Myocyte (in vitro differentiated cells): ENCODE measurements around the gene MCM10. TPM values are rescaled to one million over a fixed set of nuclear protein-coding genes. Genes with fewer than 3 reads are reported as not detected.

Experiments
- DNase-seq: peaks from one replicate; pipeline ENCODE4 v3.0.0-alpha.2; 2012; ENCODE audit warnings: low read depth
- total RNA-seq: library from RNA; depleted of rRNA; stranded (reverse); fragments of >200 nt; gene quantifications from 2 replicates; pipeline ENCODE4 v1.2.3, GENCODE V29; 2014

Gene MCM10
- total RNA-seq, 1 donor from 2014 or later, result 0.05 TPM

DNA sequence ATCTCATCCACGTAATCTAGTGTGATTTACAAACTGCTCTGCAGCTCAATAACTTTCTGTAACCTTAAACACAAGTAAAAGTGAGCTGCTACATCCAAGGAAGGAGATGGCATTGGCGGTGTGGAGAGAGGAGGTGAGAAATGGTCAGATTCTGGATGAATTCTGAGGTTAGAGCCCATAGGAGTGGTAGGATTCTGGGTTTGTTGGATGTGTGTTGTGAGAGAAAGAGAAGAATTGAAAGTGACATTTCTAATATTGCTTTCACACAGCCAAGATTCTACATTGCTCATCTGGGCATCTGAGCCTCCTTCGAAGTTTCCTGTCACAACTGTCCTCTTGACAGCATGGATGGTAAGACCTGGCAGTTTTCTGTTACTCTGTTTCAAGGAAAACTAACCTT is 2.5 kb downstream of the MCM10 start:
- no peak for DNase-seq

DNA sequence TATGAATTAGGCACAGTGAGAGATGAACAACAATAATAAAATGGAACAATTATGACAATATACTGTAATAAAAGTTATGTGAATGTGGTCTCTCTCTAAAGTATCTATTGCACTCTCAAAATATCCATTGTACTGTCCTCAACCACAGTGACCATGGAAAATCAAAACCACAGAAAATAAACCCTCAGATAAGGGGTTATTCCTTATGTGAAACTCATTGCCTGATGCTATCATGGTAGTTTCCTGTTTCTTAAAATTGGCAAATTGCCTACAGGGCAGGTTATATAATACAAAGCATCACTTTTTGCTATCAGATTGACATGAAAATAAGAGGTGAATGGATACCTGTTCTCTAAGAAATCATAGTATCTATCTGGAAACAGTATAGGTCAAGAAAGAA is 3.8 kb downstream of the MCM10 start:
- no peak for DNase-seq

DNA sequence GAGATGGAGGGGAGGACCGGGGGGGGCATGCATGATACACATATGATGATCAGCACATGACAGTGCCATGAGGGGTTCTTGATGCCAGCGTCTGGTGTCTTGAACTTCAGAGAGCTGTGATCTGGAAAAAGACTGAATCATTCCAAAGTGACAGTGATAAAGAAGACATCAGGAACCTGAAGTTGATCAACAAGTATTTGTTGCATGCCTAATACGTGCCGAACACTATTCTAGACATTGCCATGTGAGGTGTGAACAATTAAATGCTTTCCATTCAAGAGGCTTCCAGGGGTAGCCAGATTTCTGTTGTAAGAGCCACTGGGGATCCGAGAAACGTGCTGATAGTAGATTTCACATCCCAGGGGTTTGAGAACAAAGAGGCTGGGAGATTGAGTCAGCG is 6.2 kb downstream of the MCM10 start:
- no peak for DNase-seq

GRCh38 chr10:13168781-13169180 is 7.4 kb downstream of the MCM10 start:
- DNase-seq, result no peak

DNA sequence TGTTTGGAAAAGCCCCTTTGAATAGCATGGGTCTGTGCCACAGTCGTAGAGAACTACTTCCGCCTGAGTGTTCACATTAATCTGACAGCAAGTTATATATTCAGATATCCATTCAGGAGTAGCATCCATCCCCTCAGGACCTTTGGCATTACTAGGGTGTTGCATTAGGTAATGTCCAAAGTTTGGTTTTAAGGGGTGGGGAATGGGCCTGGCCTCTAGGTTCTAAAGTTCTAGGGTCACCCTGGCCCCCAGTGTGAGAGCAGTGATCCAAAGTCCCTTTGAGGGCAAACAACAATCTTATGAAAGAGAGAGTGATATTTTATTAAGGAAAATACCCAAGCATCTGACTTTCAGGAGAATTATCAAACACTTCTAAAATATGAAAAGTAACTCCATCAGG is 12.3 kb downstream of the MCM10 start:
- DNase-seq, result no peak

DNA sequence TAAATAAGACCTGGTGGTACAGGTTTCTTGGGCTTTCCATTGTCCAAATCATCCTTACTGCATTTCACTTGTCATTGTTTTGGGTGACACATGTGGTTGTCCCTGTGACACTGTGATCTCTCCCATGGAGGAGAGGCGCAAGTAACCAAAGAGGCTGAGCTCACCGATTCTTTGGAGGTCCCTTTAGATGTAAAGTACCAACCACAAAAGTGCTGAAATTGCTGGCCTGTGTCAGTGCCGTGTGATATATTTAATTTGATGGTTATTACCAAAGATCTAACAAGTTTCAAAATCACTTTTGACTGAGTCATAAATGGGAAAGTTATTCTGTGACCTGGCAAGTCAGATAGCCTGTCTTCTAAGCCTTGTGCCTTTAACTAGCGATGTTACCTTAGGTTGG is 19.4 kb downstream of the MCM10 start:
- no peak for DNase-seq

DNA sequence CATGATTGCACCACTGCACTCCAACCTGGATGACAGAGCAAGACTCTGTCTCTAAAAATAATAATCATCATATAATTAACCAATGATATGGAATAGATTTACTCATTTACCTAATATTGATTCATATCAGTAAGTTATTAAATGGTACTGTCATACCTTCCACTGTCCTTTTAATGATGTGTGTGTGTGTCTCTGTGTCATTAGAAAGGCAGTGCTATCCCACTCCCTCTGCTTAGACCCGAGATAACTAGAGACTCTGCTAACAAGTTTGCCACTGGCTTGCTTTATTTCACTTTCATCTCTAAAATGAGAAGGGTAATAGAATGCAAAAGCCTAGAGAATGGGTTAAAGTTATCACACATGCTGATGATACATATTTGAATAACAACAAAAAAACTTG is 21.1 kb downstream of the MCM10 start:
- DNase-seq, result no peak

DNA sequence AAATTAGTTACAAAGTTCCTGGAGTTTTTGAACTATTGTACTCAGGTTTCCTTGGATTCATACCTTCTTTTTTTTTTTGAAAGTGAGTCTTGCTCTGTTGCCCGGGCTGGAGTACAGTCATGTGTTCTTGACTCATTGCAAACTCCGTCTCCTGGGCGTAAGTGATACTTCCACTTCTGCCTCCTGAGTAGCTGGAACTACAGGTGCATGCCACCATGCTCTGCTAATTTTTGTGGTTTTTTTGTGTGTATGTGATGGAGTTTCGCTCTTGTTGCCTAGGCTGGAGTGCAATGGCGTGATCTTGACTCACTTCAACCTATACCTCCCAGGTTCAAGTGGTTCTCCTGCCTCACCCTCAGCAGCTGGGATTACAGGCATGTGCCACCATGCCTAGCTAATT is 22.3 kb downstream of the MCM10 start:
- no peak for DNase-seq

DNA sequence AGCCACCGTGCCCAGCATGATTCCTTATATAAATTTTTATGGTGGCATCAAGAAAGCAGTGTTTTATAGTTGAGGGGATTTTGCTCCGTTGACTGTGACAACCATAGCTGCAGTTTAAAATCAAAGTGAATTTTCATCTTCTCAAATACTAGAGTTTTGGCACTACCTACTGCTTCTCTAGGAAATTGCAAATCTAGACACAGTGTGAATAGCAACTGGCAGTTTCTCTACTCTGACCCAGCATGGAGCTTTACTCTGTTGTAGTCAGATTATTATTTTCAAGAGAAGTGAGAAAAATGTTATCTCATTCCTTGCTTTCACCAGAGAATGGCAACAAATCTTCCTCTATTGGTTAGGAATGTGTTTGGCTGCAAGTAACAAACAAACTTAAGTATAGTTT is 22.9 kb downstream of the MCM10 start:
- no peak for DNase-seq

- DNase-seq, result peak; percentile 48
Observed at GRCh38 chr10:13184730-13185514, 23.6 kb downstream of the MCM10 start.

DNA sequence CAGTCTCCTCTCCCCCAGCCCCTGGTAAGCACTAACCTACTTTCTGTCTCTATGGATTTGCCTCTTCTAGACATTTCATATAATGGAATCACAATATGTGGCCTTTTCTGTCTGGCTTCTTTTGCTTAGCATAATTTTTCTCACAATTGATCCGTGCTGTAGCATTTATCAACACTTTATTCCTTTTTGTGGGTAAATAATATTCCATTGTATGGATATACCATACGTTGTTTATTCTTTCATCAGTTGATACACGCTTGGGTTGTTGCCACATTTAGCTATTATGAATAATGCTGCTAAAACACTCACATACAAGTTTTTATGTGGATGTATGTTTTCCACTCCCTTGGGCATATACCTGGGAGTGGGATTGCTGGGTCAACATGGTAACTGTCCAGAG is 25.8 kb downstream of the MCM10 start:
- DNase-seq, result no peak

DNA sequence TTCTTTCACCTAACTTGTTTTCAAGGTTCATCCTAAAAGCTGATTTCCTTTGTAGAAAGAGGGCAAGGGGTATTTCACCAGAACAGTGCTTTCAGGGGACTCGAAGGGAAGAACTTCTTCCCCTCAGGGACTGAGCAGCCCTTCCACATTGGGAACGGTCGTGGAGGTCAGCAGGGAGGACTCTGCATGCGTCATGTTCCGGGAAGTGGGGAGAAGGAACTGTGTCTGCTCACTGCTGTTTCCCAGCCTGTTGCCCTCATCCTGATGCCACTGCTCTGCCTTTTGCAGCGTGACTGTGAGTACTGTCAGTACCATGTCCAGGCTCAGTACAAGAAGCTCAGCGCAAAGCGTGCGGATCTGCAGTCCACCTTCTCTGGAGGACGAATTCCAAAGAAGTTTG is 27.2 kb downstream of the MCM10 start:
- DNase-seq, result no peak

DNA sequence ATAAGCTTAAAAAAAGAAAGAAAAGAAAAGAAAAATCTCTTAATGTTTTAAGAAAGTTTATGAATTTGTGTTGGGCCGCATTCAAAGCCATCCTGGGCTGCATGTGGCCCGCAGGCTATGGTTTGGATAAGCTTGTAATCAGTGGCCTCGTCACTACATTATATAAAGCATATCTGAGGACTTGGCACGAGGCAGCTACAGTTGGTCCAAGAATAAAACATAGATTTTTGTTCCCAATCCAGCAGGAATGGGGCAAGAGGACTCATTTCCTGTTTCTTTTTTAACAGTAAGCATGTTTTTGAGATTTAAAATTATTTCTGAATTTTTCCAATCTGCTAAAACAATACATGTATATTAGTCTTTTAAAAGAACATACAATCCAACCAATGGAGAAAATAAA is 28.6 kb downstream of the MCM10 start:
- DNase-seq, result no peak

DNA sequence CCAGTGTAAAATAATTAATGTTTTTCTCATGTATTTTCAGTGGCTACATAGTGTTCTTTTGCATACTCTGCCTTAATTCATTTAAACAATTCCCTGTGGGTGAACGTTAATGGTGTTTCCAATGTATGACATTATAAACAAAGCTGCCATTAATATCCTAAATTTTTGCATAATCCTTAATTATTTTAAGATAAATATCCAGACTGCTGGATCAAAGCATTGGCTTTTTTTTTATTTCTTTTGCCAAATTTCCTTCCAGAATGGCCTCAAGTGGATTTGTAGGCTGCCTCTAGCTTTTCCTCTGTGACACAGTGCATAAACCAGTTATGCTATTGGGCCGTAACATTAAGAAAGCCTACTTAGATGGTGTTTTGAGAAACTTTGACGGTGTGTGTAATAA is 29.5 kb downstream of the MCM10 start:
- DNase-seq, result no peak

DNA sequence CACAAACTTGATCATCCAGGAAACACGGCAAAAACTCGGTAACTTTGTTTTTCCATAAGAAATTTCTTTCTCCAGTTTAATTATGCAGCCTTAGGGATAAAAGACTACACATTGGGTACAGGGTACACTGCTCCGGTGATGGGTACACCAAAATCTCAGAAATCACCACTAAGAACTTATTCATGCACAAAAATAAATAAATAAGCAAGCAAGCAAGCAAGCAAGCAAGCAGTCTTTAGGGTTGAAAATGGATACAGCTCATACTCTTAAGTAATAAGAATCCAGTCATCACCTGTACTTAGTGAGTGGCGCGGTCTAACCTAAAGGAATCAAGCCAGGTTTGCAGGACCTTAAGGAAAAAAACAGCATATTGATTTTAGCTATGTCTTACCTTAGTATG is 30.0 kb downstream of the MCM10 start:
- DNase-seq, result no peak

DNA sequence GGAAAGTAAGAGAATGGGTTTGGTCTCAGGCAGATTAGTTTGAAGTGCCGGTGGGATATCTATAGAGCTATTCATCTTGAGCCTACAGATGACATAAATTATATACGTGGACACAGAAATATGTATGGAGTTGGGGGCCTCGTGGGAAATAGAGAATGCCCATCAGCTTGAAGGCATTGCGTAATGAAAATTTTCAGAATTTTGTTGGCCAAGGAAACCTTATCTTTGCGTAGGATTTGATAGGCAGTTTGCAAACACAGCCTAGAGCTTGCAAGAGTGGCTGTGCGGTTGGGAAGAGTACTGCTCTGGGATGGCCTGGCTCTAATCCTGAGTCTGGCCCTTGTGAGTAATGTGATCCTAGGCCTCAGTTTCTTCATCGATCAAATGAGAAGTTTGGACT is 32.3 kb downstream of the MCM10 start:
- DNase-seq, result no peak

DNA sequence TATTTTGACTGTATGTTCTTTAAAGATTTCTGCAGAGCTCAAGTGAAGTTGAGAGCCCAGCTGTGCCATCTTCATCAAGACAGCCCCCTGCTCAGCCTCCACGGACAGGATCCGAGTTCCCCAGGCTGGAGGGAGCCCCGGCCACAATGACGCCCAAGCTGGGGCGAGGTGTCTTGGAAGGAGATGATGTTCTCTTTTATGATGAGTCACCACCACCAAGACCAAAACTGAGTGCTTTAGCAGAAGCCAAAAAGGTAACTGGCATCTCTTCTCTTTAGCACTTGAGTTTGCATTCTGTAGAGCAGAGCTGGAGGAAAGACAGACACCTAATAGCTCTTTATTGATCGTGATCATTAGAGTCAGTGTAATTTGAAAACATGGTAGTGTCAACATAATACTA is 33.7 kb downstream of the MCM10 start:
- no peak for DNase-seq

DNA sequence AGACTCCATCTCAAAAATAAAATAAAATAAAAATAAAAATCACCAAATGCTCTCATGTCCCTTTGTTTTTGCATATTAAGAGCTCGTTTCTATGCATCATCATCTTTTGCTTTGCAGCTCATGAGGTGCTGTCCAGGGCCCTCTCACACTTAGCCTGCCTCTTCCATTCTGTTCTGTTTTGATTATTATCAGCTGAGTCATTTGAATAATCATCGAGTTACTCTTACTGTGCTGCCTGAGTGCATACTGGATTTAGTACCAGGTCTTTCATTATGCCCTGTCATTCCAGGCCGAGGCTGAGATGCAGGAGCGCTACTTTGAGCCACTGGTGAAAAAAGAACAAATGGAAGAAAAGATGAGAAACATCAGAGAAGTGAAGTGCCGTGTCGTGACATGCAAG is 39.8 kb downstream of the MCM10 start:
- no peak for DNase-seq

DNA sequence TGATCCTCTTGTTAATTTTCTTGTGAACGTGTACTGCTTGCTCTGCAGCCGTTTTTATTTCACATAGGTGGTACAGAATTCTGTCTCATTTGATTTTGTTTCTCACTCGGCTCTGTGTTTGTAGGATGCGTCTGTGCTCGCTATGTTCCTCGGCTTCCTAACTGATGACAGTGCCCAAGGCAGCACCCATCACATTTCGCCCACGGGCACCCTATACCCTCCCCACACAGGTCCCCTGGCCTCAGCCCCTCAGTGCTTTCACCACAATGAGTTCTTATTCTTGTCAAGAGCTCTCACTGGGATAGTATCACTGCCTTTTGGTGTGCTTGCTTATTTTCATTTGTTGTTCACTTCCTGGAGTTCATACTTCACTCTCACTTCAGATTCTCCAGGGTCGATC is 44.7 kb downstream of the MCM10 start:
- no peak for DNase-seq

DNA sequence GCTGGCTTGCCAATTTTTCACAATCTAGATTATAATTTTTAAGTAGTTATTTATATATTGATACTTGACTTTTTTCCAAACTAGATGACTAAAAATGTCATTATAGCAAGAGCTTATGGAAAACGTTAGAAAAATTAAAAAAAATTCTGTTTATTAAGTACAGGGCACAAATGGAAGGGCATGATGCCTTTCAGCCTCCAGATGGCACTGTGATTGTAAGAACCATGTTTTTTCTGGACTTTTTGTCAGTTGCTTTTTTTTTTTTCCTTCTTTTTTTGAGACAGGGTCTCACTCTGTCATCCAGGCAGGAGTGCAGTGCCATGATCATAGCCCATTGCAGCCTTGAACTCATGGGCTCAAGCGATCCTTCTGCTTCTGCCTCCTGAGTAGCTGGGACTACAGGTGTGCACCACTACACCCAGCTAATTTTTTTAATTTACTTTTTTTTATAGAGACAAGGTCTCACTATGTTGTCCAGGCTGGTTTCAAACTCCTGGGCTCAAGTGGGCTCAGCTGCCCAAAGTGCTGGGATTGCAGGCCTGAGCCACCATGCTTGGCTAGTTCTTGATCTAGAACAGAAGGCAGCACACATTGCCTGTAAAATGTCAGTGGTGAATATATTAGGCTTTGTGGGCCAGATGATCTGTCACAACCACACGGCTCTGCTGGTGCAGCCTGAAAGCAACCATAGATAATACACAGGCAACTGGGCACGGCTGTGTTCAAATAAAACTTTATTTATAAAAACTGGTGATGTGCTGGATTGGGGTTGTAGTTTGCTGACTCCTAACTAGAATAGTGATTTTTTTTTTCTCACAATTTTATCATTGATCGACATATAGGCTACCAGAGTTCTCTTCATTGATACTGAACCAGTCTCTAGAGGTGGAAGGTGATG is 45.4 kb downstream of the MCM10 start:
- peak; percentile 48 for DNase-seq

GRCh38 chr10:13213163-13213562 is 51.8 kb downstream of the MCM10 start:
- DNase-seq, result no peak

DNA sequence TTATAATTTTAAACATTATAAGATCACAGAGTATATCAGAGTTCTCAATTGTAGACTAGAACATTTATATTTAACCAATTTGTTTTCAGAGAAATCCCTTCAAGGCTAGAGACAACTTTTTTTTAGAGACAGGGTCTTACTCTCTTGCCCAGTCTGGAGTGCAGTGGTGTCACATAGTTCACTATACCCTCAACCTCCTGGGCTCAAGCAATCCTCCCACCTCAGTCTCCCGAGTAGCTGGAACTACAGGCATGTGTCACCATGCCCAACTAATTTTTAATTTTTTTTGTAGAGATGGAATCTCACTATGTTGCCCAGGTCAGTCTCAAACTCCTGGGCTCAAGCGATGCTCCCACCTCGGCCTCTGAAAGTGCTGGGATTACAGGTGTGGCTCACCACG is 57.5 kb downstream of the MCM10 start:
- DNase-seq, result no peak
